ENCODE data around the gene CDK14.

CDK14 gene

GRCh38 chr7:91242097-91242844 lies 646.1 kb downstream of the CDK14 start:
- DNase-seq = no peak

DNA sequence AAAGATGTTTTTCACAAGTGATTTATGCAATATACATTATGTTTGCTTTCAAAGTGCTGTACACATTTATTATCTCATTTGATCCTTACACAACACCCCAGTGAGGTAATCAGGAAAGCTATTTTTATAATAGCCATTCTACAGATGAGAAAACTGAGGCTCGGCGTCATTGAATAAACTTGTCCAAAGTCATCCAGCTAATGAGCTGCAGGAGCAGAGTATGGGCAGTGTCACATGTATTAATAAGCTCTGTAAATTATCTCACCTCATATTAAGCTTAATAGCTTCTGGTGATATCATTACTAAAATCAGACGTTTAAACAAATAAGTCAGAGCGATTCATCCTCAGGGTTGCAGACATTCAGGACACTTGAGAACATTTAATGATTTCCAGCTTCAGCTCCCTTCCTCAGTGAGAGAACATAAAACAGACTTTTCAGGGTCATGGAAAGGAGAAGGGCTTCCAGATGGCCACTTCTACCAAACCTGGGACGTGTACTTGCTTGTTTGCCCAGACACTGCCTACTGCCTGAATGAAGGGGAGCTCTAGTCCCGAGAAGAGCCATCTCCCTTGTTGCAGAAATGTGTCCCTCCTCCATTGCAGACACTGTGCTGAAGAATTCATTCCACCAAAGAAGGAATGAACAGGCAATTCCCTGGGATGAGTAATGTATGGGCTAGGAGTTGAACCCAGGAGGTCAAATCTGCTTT lies 647.6 kb downstream of the CDK14 start:
- no peak for DNase-seq

- DNase-seq = no peak
Measured at GRCh38 chr7:91247500-91247899, 651.4 kb downstream of the CDK14 start.

DNA sequence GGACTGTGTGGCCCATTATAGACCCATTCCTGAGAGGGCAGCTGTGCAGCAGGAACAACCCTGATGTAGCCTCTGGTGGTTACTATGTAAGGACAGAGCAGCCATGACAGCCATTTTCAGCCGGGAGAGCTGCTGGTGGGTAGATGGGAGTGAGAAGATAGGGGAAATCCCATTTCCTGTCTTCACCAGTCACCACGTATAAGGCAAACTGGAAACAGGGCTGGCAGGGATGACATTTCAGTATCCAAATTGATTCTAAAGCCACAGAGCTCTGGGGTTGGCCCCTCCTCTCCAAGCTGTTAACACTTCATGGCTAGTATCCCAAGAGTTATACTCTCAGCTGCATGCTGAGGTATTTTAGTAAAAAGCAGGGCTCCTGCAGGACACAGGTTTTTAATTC lies 652.9 kb downstream of the CDK14 start:
- DNase-seq = no peak

GRCh38 chr7:91249506-91250233 lies 653.5 kb downstream of the CDK14 start:
- DNase-seq = no peak

- DNase-seq = no peak
Measured at GRCh38 chr7:91250706-91251105, 654.6 kb downstream of the CDK14 start.

GRCh38 chr7:91251877-91252276 lies 655.8 kb downstream of the CDK14 start:
- DNase-seq = no peak
